ENCODE measurements around the gene HPS1. TPM values are rescaled to one million over a fixed set of nuclear protein-coding genes. Genes with fewer than 3 reads are reported as not detected.

The HPS1 gene
- total and polyA plus RNA-seq, 2 of the 8 experiments (the other 6 are each of a cell fraction or from before 2014, with no cell fraction given): 38.7 to 61.7 TPM

GRCh38 chr10:98396096-98397063, 50.4 kb downstream of the HPS1 start:
- H3K4ac ChIP-seq (replicated peaks; ENCODE audit: insufficient read length, low read depth, low read length): no peak overlapping the region
- H2BK5ac ChIP-seq (ENCODE audit: low read depth, low read length): no peak overlapping the region
- no peak overlapping the region for H2BK15ac ChIP-seq (ENCODE audit: low read length)
- H3K27me3 ChIP-seq (replicated peaks in 1 of 4; ENCODE audit: control insufficient read depth in 3 of 4, extremely low read depth in 1 of 4, insufficient read depth in 3 of 4, low read length in 3 of 4): no peaks in the 10 kb centered on the region
- no peak overlapping the region for H4K91ac ChIP-seq (replicated peaks; ENCODE audit: insufficient read length, low read length)
- FAIRE-seq (no peak), DNase-seq (ENCODE audit: low read depth in 1 of 2, low spot score in 2 of 2) (no peak)
- ChIA-PET POLR2A (ENCODE audit: partially characterized antibody) (interaction anchor here (1.0 kb wide), 1 partner anchor 12 kb away, joined by 3 read pairs; no protein-coding TSS in a partner anchor), CTCF (ENCODE audit: partially characterized antibody) (interaction anchor here (0.9 to 1.1 kb wide), 3 partner anchors 29 to 83 kb away, joined by 3 read pairs; no protein-coding TSS in a partner anchor)
- no peaks in the 10 kb centered on the region for H3K9me3 ChIP-seq (ENCODE audit: insufficient read depth in 2 of 2, low read depth in 1 of 2, low read length in 1 of 2)
- H3K9ac ChIP-seq (replicated peaks in 1 of 4; ENCODE audit: extremely low read depth in 1 of 4, low read depth in 3 of 4, low read length in 3 of 4): no peak overlapping the region
- H3K4me2 ChIP-seq (ENCODE audit: insufficient read depth in 1 of 2, low read depth in 2 of 2, low read length in 2 of 2): no peak overlapping the region
- no peak overlapping the region for H2BK120ac ChIP-seq (replicated peaks; ENCODE audit: low read depth, low read length)
- no peak overlapping the region for H3K23ac ChIP-seq (ENCODE audit: insufficient read length)
- H3K4me1 ChIP-seq (replicated peaks in 1 of 4; ENCODE audit: control insufficient read depth in 3 of 4, insufficient read depth in 4 of 4, low read length in 3 of 4): no peaks in the 10 kb centered on the region
- H2AK5ac ChIP-seq (ENCODE audit: low read depth, low read length): no peak overlapping the region
- no peak overlapping the region for H3K18ac ChIP-seq (ENCODE audit: extremely low read depth, low read length)
- WGBS, 2 experiments (ENCODE audit: extremely low coverage in 1 of 2, insufficient coverage in 1 of 2, insufficient read length in 1 of 2, insufficient replicate concordance in 2 of 2, low coverage in 1 of 2, low lambda C conversion rate in 2 of 2, missing lambda C conversion rate in 1 of 2): 87% methylated on average over 6 of the region's 6 CpGs; no CpG with 5 or more reads in 1 of the 2 experiments
- H3K79me1 ChIP-seq (ENCODE audit: low read depth, low read length): no peaks in the 10 kb centered on the region
- no peak overlapping the region for H4K8ac ChIP-seq (ENCODE audit: extremely low read depth, insufficient read depth, low read length)
- H3K23me2 ChIP-seq (ENCODE audit: low read depth, low read length): peaks cover 1% of the 10 kb centered on the region; the same call in 1 of the 2 replicates
- no peak overlapping the region for H2AFZ ChIP-seq (ENCODE audit: low read length)
- no peak overlapping the region for H2BK12ac ChIP-seq (ENCODE audit: low read depth, low read length)
- H2BK20ac ChIP-seq (ENCODE audit: low read length): no peak overlapping the region
- no peaks in the 10 kb centered on the region for H3K79me2 ChIP-seq (ENCODE audit: control insufficient read depth in 1 of 2, insufficient read depth in 2 of 2, low read length in 2 of 2)
- no peak overlapping the region for H4K5ac ChIP-seq (ENCODE audit: insufficient read length, low read depth, low read length)
- no peak overlapping the region for H3K14ac ChIP-seq (ENCODE audit: insufficient read length)
- H3K56ac ChIP-seq (replicated peaks; ENCODE audit: insufficient read length, low read depth, low read length): no peak overlapping the region
- H3K4me3 ChIP-seq (ENCODE audit: extremely low read depth in 1 of 4, insufficient read depth in 2 of 4, low read depth in 3 of 4, low read length in 4 of 4): no peak overlapping the region
- H3K27ac ChIP-seq (ENCODE audit: low read depth, low read length): no peak overlapping the region
- H4K20me1 ChIP-seq (replicated peaks in 1 of 2; ENCODE audit: control insufficient read depth in 1 of 2, insufficient read depth in 2 of 2, low read length in 2 of 2): peaks cover 2% of the 10 kb centered on the region in 2 experiments
- H3K36me3 ChIP-seq (ENCODE audit: control insufficient read depth in 2 of 4, insufficient read depth in 4 of 4, low read length in 3 of 4): no peaks in the 10 kb centered on the region
- TF ChIP-seq, protein P1, sequence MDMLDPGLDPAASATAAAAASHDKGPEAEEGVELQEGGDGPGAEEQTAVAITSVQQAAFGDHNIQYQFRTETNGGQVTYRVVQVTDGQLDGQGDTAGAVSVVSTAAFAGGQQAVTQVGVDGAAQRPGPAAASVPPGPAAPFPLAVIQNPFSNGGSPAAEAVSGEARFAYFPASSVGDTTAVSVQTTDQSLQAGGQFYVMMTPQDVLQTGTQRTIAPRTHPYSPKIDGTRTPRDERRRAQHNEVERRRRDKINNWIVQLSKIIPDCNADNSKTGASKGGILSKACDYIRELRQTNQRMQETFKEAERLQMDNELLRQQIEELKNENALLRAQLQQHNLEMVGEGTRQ (IDR thresholded peaks at IDR 0.05; ENCODE audit: low read length): no peak
- no peak for TF ChIP-seq CEBPB (IDR thresholded peaks at IDR 0.05; ENCODE audit: low read depth, low read length)
- TF ChIP-seq JUN (IDR thresholded peaks at IDR 0.05; ENCODE audit: low read depth, low read length): no peak
- no peak for TF ChIP-seq KDM4A (IDR thresholded peaks at IDR 0.05; ENCODE audit: low read depth, low read length, severe bottlenecking)
- TF ChIP-seq TBP (IDR thresholded peaks at IDR 0.05; ENCODE audit: low read depth, low read length): no peak
- no peak for TF ChIP-seq CHD1 (IDR thresholded peaks at IDR 0.05; ENCODE audit: low read depth, low read length)
- TF ChIP-seq ZNF274 (IDR thresholded peaks at IDR 0.05; ENCODE audit: borderline replicate concordance, extremely low read depth, low read length): no peak
- no peak for TF ChIP-seq BRCA1 (IDR thresholded peaks at IDR 0.05; ENCODE audit: low read depth, low read length)
- TF ChIP-seq POU5F1 (IDR thresholded peaks at IDR 0.05; ENCODE audit: low read depth, low read length): no peak
- no peak for TF ChIP-seq TEAD4 (IDR thresholded peaks at IDR 0.05; ENCODE audit: low read depth, low read length)
- TF ChIP-seq, protein P2, sequence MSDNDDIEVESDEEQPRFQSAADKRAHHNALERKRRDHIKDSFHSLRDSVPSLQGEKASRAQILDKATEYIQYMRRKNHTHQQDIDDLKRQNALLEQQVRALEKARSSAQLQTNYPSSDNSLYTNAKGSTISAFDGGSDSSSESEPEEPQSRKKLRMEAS (IDR thresholded peaks at IDR 0.05): no peak

Data from H1 (cell line).